Daoy (cell line): ENCODE results near the gene C2CD2. TPM values are rescaled to one million over a fixed set of nuclear protein-coding genes. Genes with fewer than 3 reads are reported as not detected.

Experiments
- DNase-seq: peaks from one replicate; pipeline ENCODE4 v3.0.0-alpha.2; 2015; ENCODE audit warnings: low read depth
- total RNA-seq: library from RNA; depleted of rRNA; stranded (reverse); fragments of >200 nt; shearing (Covaris generic); gene quantifications from 2 replicates; pipeline ENCODE4 v1.2.3, GENCODE V29; 2014; rRNA removed

Gene C2CD2
- total RNA-seq, 1 experiment from 2014 or later = 35.4 TPM

DNA sequence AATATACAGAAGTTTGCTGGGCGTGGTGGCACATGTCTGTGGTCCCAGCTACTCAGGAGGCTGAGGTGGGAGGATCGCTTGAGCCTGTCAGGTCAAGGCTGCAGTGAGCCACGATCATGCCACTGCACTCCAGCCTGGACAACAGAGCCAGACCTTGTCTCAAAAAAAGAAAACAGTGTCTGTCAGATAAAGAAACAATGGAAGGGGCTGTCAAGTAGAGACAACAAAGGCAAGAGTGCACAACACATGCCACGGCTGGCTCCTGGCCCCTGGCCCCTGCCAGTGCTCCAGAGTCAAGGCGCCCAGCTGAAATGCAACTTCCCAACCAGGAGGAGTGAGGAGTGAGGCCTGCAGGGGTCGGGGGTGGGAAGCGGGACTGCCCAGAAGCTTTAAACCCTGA, 107.3 kb downstream of the C2CD2 start:
- no peak for DNase-seq

DNA sequence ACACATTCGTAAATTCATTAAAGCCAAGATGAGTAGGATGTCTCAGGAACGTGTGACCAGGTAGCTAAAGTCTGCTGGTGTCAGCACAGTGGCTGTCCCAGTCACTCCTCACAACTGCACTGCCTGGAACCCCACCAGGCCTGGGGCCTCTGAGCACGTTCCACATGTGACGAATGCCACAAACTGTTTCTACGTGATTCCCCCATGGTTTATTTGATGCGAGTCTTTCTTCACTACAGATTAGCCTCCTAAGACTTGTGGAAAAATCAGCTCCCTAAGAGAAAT, 107.8 kb downstream of the C2CD2 start:
- DNase-seq = no peak

DNA sequence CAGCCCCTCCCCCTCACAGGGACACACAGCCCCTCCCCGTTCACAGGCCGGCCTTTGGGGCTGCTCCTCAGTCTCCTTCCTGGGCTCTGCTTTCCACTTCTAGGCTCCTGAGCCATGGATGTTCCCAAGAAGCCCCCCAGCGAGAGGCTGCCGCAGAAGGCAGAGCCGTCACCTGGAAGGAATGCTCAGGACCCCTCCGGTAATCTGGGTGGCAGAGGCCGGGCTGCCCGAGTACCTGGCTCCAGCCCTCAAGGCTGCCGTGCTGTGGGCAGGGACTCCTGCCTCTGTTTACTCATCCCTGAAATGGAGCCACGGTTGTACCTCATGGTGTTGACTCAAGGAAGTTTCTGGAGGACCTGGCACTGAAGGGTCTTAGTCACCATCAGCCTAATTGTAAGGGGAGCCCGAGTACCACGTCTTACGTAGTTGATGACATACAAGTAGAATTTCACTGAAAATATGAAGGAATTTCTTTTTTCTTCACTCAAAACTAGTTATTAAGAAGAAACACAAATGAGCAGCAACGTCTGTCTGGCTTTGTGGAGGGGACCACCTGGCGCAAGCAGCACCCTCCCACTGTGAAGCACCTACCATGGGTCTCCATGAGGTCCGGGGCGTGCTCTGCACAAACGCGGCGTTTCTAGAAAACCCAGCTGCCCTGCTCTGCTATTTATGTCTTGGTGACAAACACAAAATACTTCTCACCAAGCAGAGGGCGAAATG, 108.3 kb downstream of the C2CD2 start:
- DNase-seq = no peak

DNA sequence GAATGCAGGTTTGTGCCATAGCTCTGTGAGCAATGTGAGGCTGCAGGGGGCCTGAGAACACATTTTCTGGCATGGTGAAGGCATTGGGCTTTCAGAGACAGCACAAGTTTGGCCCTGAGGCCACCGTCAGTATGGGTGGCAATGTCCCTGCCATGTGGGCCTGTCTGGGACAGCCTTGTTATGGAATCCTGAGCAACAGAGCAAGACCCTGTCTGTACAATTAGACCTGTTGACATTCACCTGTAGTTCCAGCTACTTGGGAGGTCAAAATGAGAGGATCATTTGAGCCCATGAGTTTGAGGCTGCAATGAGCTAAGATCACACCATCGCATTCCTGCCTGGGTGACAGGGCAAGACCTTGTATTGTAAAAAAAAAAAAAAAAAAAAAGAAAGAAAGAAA, 110.2 kb downstream of the C2CD2 start:
- no peak for DNase-seq

DNA sequence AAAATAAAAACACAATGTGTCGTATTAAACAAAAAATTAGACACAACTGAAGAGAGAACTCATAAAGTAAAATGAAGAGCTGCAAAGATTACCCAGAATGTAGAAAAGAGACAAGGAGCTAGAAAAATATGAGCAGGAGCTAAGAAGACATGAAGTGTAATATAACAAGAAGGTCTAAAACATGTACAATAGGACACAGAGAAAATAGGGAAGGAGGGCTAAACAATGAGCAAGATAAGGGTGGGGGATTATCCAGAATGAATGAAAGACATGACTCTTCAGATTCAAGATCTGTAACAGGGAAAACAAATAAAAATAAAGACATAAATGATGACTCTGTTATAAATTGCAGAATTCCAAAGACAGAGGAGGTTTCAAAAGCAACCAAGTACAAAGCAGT, 112.9 kb downstream of the C2CD2 start:
- DNase-seq = no peak

DNA sequence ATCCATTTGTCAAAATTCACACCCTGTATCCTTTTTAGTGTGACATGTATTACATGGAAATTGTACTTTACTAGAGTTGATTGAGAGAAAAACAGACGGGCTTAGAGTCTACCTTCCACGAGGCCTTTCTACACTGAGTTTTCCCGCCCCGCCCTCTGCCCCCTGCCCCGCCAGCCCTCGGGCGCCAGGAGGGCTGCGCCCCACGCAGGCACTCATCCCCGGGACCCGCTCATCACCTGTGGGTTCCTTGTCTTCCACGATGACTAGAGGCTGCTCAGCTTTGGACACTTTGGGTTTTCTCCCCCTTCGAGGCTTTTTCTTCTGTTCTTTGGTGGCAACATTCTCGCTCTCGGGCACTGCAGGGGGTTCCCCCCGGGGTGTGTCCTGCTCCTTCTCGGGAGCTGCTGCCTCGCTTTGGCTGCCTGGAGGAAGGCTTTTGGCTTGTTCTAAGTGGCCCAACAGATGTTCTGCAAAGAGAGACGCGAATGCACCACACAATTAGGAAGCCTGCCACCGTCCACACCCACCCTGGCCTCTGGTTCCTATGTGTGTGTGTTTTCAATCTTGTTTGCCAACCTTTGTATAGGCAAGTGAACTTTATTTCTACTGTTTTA, 114.3 kb downstream of the C2CD2 start:
- no peak for DNase-seq

DNA sequence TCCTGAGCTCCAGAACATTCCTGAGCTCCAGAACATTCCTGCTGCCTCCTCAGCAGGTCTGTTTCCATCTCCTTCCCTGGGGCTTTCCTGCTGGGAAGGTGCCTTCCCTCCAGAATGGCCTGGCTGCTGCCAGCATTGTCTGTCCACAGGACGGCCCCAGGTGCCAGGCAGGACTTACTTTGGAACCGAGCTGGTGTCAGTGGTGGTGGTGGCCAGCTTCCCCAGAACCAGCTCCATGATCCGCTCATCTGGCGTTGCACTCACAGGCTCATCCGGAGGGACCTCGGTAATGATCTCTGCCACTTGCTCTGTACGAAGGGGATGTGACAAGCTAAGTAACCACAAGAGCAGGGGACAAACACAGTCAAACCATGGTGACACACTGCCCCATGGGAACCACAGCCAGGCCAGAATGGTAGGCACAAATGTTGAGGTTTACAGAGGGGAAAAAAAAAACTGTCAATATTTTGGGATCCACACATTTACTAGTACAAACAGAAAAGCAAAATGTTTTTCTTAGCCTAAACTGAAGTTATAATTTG, 116.0 kb downstream of the C2CD2 start:
- DNase-seq = no peak

DNA sequence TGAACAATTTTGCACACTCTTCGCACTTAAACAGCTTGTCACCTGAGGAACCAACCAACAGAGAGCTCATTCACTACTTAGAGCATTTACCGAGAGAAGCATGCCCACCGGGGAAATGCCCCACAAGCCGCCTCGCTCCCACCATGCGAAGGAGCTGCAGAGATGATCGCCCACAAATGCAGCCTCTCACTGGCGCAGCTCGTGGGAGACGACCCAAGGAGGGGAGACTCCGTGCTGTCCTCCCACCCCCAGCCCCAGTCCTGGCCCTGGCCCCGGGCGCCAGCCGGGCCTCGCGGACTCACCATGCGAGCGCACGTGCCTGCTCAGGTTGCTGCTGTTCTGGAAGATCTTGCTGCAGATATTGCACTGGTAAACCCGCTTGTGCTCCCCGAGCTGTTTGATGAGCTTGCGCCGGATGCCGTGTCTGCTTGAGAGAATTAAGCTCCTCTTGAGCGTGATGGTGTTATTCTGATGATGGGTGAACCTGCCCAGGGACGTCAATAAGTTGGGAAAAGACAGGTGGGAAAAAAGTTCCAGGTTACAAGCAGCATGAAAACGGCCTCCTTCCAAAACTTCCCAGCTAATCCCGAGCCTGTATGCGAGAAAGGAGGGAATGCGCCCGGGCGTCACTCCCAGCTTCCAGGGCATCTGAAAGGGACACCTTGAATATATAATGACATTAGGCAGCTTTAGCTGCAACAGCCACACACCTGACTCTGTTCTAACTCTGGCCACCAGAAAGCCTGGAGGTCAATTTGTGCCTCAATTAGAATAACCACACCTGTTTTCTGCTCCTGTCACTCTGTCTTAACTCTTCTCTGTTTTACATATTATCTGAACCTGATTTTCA, 117.4 kb downstream of the C2CD2 start:
- no peak for DNase-seq

DNA sequence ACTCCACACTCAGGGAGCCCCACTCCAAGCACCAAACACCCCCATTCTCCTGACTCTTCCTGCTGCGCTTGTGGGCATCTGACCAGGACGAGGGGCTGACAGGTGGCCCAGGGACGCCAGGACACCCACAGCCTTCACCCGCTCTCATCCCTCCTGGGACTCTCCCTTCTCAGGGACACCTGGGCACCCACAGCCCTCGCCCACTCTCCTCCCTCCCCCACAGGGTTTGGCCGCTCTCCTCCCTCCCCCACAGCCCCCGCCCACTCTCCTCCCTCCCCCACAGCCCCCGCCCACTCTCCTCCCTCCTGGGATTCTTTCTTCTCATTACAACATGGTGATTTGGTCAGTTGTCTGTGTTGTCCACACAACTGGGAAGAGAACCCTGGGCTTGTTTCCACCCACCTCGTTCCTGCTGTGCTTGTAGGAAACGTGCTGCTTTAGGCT, 118.1 kb downstream of the C2CD2 start:
- DNase-seq = no peak

Other genes starting within 250 kb of the C2CD2 start
- gene RIPK4, start 187.0 kb downstream of the C2CD2 start, total RNA-seq = 33.6 and 39.5 TPM in 2 replicates
- 3.3 and 3.5 TPM in 2 replicates for gene PRDM15, start 74.7 kb downstream of the C2CD2 start, total RNA-seq
- gene ZBTB21, start 56.3 kb upstream of the C2CD2 start, total RNA-seq = 16.9 and 17.7 TPM in 2 replicates
- 0.24 and 0.80 TPM in 2 replicates for gene UMODL1, start 117.3 kb upstream of the C2CD2 start, total RNA-seq